ENCODE results near the gene DFFB. TPM values are rescaled to one million over a fixed set of nuclear protein-coding genes. Genes with fewer than 3 reads are reported as not detected.

The DFFB gene
- total RNA-seq, 1 donor from 2014 or later = 16.4 TPM

DNA sequence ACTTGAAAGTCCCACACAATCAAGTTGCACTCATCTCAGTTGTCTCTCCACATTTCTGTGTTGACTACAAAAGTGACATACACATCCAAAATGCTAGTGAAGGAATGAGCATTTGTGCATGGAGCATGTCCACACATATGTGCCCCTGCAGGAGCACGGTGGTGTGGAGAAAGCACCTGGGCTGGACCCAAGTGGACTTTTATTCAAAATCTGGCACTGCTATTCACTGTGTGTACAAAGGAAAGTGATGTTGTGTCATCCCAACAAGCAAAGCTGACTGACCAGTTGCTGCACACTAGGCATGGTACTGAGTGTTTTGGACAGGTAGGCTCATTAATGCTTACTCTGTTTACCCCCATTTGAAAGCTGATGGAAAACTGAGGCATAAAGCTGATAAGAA is 19.6 kb upstream of the DFFB start:
- TF ChIP-seq, protein P1, sequence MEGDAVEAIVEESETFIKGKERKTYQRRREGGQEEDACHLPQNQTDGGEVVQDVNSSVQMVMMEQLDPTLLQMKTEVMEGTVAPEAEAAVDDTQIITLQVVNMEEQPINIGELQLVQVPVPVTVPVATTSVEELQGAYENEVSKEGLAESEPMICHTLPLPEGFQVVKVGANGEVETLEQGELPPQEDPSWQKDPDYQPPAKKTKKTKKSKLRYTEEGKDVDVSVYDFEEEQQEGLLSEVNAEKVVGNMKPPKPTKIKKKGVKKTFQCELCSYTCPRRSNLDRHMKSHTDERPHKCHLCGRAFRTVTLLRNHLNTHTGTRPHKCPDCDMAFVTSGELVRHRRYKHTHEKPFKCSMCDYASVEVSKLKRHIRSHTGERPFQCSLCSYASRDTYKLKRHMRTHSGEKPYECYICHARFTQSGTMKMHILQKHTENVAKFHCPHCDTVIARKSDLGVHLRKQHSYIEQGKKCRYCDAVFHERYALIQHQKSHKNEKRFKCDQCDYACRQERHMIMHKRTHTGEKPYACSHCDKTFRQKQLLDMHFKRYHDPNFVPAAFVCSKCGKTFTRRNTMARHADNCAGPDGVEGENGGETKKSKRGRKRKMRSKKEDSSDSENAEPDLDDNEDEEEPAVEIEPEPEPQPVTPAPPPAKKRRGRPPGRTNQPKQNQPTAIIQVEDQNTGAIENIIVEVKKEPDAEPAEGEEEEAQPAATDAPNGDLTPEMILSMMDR (IDR thresholded peaks at IDR 0.05; ENCODE audit: partially characterized antibody, unreplicated experiment) = no peak
- peaks cover 2% of the 10 kb centered on the region for H3K9me3 Mint-ChIP-seq (ENCODE audit: unreplicated experiment)
- peaks cover 34% of the 10 kb centered on the region for H3K36me3 Mint-ChIP-seq (ENCODE audit: unreplicated experiment)
- DNase-seq = no peak
- no peak overlapping the region for H3K4me3 Mint-ChIP-seq (ENCODE audit: unreplicated experiment)
- H3K4me1 Mint-ChIP-seq (ENCODE audit: low read depth, unreplicated experiment) = no peaks in the 10 kb centered on the region
- no peak overlapping the region for H3K27ac Mint-ChIP-seq (ENCODE audit: unreplicated experiment)
- H3K27me3 Mint-ChIP-seq (ENCODE audit: unreplicated experiment) = peaks cover 4% of the 10 kb centered on the region

DNA sequence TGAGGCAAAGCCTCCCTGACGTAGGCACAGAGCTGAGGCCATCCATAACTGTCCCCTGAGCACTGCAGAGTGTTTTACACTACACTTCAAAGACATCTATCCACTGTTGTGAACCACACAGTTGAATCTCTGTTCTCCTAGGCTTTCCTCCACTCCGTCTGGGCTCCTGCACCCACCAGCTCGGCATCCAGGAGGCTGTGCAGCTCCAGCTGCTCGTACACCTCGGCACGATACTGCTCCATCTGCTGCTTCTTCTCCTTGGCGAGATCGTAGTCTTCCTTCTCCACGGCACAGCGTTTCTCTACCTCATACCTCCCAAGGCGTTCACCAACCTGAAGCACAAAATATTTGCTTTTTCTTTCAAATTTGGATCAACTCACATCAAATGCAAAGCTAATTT is 18.5 kb upstream of the DFFB start:
- no peak overlapping the region for H3K27ac Mint-ChIP-seq (ENCODE audit: unreplicated experiment)
- H3K4me1 Mint-ChIP-seq (ENCODE audit: low read depth, unreplicated experiment) = no peaks in the 10 kb centered on the region
- H3K4me3 Mint-ChIP-seq (ENCODE audit: unreplicated experiment) = no peak overlapping the region
- peaks cover 4% of the 10 kb centered on the region for H3K27me3 Mint-ChIP-seq (ENCODE audit: unreplicated experiment)
- TF ChIP-seq, protein P1 (IDR thresholded peaks at IDR 0.05; ENCODE audit: partially characterized antibody, unreplicated experiment) = no peak
- H3K9me3 Mint-ChIP-seq (ENCODE audit: unreplicated experiment) = peaks cover 2% of the 10 kb centered on the region
- H3K36me3 Mint-ChIP-seq (ENCODE audit: unreplicated experiment) = peaks cover 34% of the 10 kb centered on the region
- no peak for DNase-seq

DNA sequence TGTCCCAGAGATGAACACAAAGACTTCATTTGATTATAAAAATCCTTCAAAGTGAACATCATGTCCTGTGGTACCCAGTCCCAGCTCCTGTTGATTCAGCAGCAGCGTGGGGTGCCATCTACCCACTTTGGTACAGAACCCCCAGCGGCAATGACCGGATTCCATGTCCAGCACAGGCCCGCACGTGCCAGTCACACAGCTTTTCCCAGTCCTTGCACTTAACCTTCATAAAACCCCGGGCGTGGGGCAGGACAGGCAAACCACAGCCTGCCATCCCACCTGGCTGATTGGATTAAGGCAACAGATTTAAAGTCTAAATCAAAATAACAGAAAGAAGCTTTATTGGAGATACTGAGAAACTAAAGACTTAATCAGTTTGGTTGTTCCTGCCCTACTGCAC is 15.8 kb upstream of the DFFB start:
- H3K27ac Mint-ChIP-seq (ENCODE audit: unreplicated experiment) = no peak overlapping the region
- no peaks in the 10 kb centered on the region for H3K4me1 Mint-ChIP-seq (ENCODE audit: low read depth, unreplicated experiment)
- H3K4me3 Mint-ChIP-seq (ENCODE audit: unreplicated experiment) = no peak overlapping the region
- DNase-seq = no peak
- TF ChIP-seq, protein P1 (IDR thresholded peaks at IDR 0.05; ENCODE audit: partially characterized antibody, unreplicated experiment) = no peak
- H3K9me3 Mint-ChIP-seq (ENCODE audit: unreplicated experiment) = peaks cover 2% of the 10 kb centered on the region
- peaks cover 4% of the 10 kb centered on the region for H3K27me3 Mint-ChIP-seq (ENCODE audit: unreplicated experiment)
- H3K36me3 Mint-ChIP-seq (ENCODE audit: unreplicated experiment) = peaks cover 27% of the 10 kb centered on the region

DNA sequence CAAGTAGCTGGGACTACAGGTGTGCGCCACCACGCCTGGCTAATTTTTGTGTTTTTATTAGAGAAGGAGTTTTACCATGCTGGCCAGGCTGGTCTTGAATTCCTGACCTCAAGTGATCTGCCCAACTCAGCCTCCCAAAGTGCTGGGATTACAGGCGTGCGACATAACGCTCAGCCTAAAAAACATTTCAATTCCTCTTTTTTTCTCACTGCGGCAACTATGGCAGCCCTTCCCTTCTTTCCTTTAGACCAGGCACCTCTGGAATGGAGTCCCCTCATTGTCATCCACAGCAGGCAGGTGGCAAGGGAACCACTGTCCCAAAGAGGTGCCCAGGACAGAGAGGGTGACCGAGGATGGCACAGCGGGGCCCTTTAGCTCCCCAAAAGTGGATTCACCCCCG is 14.4 kb upstream of the DFFB start:
- H3K36me3 Mint-ChIP-seq (ENCODE audit: unreplicated experiment) = peaks cover 21% of the 10 kb centered on the region
- no peak for DNase-seq
- TF ChIP-seq, protein P1 (IDR thresholded peaks at IDR 0.05; ENCODE audit: partially characterized antibody, unreplicated experiment) = no peak
- no peak overlapping the region for H3K4me3 Mint-ChIP-seq (ENCODE audit: unreplicated experiment)
- H3K27me3 Mint-ChIP-seq (ENCODE audit: unreplicated experiment) = peaks cover 4% of the 10 kb centered on the region
- no peak overlapping the region for H3K27ac Mint-ChIP-seq (ENCODE audit: unreplicated experiment)
- peaks cover 2% of the 10 kb centered on the region for H3K9me3 Mint-ChIP-seq (ENCODE audit: unreplicated experiment)
- no peaks in the 10 kb centered on the region for H3K4me1 Mint-ChIP-seq (ENCODE audit: low read depth, unreplicated experiment)

DNA sequence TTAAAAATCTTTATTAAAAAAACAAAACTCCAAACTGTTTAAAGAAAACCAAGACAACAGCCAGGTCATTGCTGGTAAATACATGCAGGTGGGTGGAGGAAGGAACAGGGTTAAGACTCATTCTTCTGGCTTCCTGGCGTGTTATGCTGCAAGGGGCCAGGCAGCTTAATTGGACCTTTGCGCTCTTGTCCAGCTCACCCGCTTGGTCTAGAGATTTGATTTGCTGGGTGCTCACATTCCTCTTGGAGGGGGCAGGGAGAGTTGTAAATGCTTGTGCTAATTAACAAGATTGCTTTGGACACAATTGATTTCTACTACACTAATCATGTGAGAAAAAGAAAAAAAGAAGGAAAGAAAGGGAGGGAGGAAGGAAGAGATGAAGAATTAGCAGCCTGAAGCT is 10.7 kb upstream of the DFFB start:
- DNase-seq = no peak
- H3K27me3 Mint-ChIP-seq (ENCODE audit: unreplicated experiment) = peaks cover 4% of the 10 kb centered on the region
- H3K4me1 Mint-ChIP-seq (ENCODE audit: low read depth, unreplicated experiment) = peaks cover 2% of the 10 kb centered on the region
- no peaks in the 10 kb centered on the region for H3K9me3 Mint-ChIP-seq (ENCODE audit: unreplicated experiment)
- TF ChIP-seq, protein P1 (IDR thresholded peaks at IDR 0.05; ENCODE audit: partially characterized antibody, unreplicated experiment) = no peak
- no peak overlapping the region for H3K27ac Mint-ChIP-seq (ENCODE audit: unreplicated experiment)
- no peak overlapping the region for H3K4me3 Mint-ChIP-seq (ENCODE audit: unreplicated experiment)
- peaks cover 4% of the 10 kb centered on the region for H3K36me3 Mint-ChIP-seq (ENCODE audit: unreplicated experiment)
